Endodermal cell (in vitro differentiated cells): ENCODE results near the gene SSB. TPM values are rescaled to one million over a fixed set of nuclear protein-coding genes. Genes with fewer than 3 reads are reported as not detected.

Source experiments
- DNase-seq: peaks from one replicate; pipeline ENCODE4 v3.0.0-alpha.2; 2017
- H3K27ac ChIP-seq: 2 replicates; pipeline ENCODE4 v1.5.1; 2013; ENCODE audit warnings: mild to moderate bottlenecking, low read depth, low read length, moderate library complexity
- H3K27me3 ChIP-seq: 2 replicates; pipeline ENCODE4 v1.6.1; 2013; ENCODE audit warnings: mild to moderate bottlenecking, low read length, moderate library complexity; ENCODE audit not compliant: insufficient read depth, control insufficient read depth, poor library complexity, severe bottlenecking
- H3K36me3 ChIP-seq: 2 replicates; pipeline ENCODE4 v1.7.0; 2013; ENCODE audit warnings: mild to moderate bottlenecking, low read length, moderate library complexity; ENCODE audit not compliant: control insufficient read depth, insufficient read depth
- H3K4me1 ChIP-seq: one replicate; pipeline ENCODE4 v1.7.0; 2013; ENCODE audit warnings: low read length; ENCODE audit not compliant: control insufficient read depth, insufficient read depth
- H3K4me3 ChIP-seq: 2 replicates; pipeline ENCODE4 v1.5.1; 2013; ENCODE audit warnings: mild to moderate bottlenecking, low read length, moderate library complexity
- H3K9ac ChIP-seq: 2 replicates; pipeline ENCODE4 v1.6.1; 2013; ENCODE audit warnings: mild to moderate bottlenecking, low read length, moderate library complexity; ENCODE audit not compliant: poor library complexity, severe bottlenecking; ENCODE audit errors: extremely low read depth
- H3K9me3 ChIP-seq: 2 replicates; pipeline ENCODE4 v1.6.1; 2013; ENCODE audit warnings: mild to moderate bottlenecking, low read length, moderate library complexity; ENCODE audit not compliant: control insufficient read depth
- H3K27ac Mint-ChIP-seq: 2 replicates; pipeline ENCODE4 v1.8.0; 2020; ENCODE audit warnings: mixed read lengths
- H3K27me3 Mint-ChIP-seq: 2 replicates; pipeline ENCODE4 v1.8.0; 2021; ENCODE audit warnings: mild to moderate bottlenecking, mixed read lengths; ENCODE audit not compliant: insufficient read depth
- H3K36me3 Mint-ChIP-seq: 2 replicates; pipeline ENCODE4 v1.8.0; 2020; ENCODE audit warnings: low read depth, mixed read lengths
- H3K4me1 Mint-ChIP-seq: 2 replicates; pipeline ENCODE4 v1.8.0; 2020; ENCODE audit warnings: mixed read lengths
- H3K4me3 Mint-ChIP-seq: 2 replicates; pipeline ENCODE4 v1.8.0; 2020; ENCODE audit warnings: mild to moderate bottlenecking, moderate library complexity, mixed read lengths
- H3K9me3 Mint-ChIP-seq: 2 replicates; pipeline ENCODE4 v1.8.0; 2020; ENCODE audit warnings: mild to moderate bottlenecking, mixed read lengths
- CTCF ChIP-seq: fragments of 200-600 bp; sonication (generic); conservative IDR thresholded peaks from 2 replicates; pipeline ENCODE4 v1.5.0; 2021; ENCODE audit warnings: antibody characterized with exemption, mild to moderate bottlenecking
- WGBS, 2 experiments: methylation state at CpG; one replicate each; pipeline versions ENCODE4 v1.1.5 to v1.1.7; 2013; ENCODE audit warnings: missing lambda C conversion rate in 2 of 2, mixed read lengths in 1 of 2; ENCODE audit not compliant: insufficient coverage in 1 of 2, insufficient read length in 1 of 2; 5-methylcytosine and 5-hydroxymethylcytosine counted together
- total RNA-seq, 2 donors: library from RNA; stranded (reverse); fragmentation: NEBNext Ultra II Directional in 1 of 2; extraction: Animal tissue kit (Norgen Biotek cat#: 25700) in 1 of 2; gene quantifications; 2 replicates in 1 of 2; 3 replicates in 1 of 2; pipeline ENCODE4 v1.2.1, GENCODE V29; 2021

Gene SSB
- total RNA-seq, 2 donors from 2014 or later, result 182 to 208 TPM

DNA sequence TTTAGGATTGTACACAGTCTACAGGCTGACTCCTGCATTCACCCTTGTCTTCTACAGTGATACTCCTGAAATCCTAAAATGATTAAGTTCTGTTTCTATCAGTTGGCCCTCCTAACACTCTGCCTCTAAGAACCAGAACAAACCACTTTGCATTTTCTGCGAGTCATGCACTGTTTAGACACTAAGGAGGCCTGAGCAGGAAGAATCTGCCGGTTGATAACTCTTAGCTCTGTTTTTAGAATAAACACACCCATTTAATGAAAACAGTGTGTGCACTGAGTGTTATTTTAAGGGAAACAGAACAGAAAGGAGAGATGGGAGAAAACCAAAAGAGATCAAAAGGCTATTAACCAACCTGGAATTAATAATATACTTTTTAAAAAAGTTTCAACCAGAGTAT lies 22.9 kb upstream of the SSB start:
- Mint-ChIP-seq H3K4me1 (no peaks in the 10 kb centered on the region), H3K9me3 (no peaks in the 10 kb centered on the region), H3K36me3 (no peaks in the 10 kb centered on the region), H3K27me3 (no peaks in the 10 kb centered on the region), H3K4me3 (no peak overlapping the region), H3K27ac (no peak overlapping the region)
- Histone ChIP-seq H3K27ac (no peak overlapping the region), H3K9ac (no peak overlapping the region), H3K4me3 (no peak overlapping the region), H3K4me1 (no peaks in the 10 kb centered on the region), H3K36me3 (no peaks in the 10 kb centered on the region), H3K27me3 (no peaks in the 10 kb centered on the region), H3K9me3 (no peaks in the 10 kb centered on the region)
- DNase-seq, result no peak
- WGBS, 2 experiments, result 94% methylated on average over 2 of the region's 2 CpGs; no CpG with 5 or more reads in 1 of the 2 experiments
- TF ChIP-seq CTCF, result no peak

GRCh38 chr2:169776252-169776761 lies 22.4 kb upstream of the SSB start:
- Mint-ChIP-seq H3K27ac (no peak overlapping the region), H3K4me1 (no peaks in the 10 kb centered on the region), H3K36me3 (no peaks in the 10 kb centered on the region), H3K9me3 (no peaks in the 10 kb centered on the region), H3K4me3 (no peak overlapping the region), H3K27me3 (no peaks in the 10 kb centered on the region)
- DNase-seq, result no peak
- no peak for TF ChIP-seq CTCF
- 65 to 79% methylated on average over 2 of the region's 2 CpGs for WGBS, 2 experiments
- H3K36me3 ChIP-seq, result no peaks in the 10 kb centered on the region
- H3K9me3 ChIP-seq, result no peaks in the 10 kb centered on the region
- no peaks in the 10 kb centered on the region for H3K27me3 ChIP-seq
- H3K4me1 ChIP-seq, result no peaks in the 10 kb centered on the region
- H3K9ac ChIP-seq, result no peak overlapping the region
- H3K27ac ChIP-seq, result no peak overlapping the region
- no peak overlapping the region for H3K4me3 ChIP-seq

DNA sequence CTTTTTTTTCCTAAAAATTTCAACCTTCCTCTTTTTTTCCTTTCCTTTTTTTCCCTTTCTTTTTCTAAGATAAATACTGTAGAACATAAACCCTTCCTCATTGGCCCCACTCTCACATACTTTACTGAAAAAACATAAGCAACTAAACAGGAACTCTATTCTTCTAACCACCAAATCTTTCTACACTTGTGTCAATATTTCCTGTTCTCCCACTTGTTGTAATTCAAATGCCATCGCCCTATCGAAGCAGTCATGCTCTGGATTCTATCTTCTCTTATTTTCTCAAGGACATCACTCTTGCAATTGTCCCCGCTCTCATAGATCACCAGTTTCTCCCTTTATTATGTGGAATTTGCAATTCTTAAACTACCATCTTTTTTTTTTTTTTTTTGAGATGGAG lies 20.2 kb upstream of the SSB start:
- no peaks in the 10 kb centered on the region for H3K4me1 ChIP-seq
- H3K4me3 ChIP-seq, result no peak overlapping the region
- WGBS, 2 experiments, result 80 to 96% methylated on average over 3 of the region's 3 CpGs
- Mint-ChIP-seq H3K27ac (no peak overlapping the region), H3K9me3 (no peaks in the 10 kb centered on the region), H3K36me3 (no peaks in the 10 kb centered on the region), H3K27me3 (no peaks in the 10 kb centered on the region), H3K4me1 (no peaks in the 10 kb centered on the region), H3K4me3 (no peak overlapping the region)
- no peaks in the 10 kb centered on the region for H3K36me3 ChIP-seq
- no peak for DNase-seq
- H3K9ac ChIP-seq, result no peak overlapping the region
- H3K9me3 ChIP-seq, result no peaks in the 10 kb centered on the region
- TF ChIP-seq CTCF, result no peak
- no peak overlapping the region for H3K27ac ChIP-seq
- H3K27me3 ChIP-seq, result no peaks in the 10 kb centered on the region
